ENCODE data around the gene ATRNL1.

The ATRNL1 gene

DNA sequence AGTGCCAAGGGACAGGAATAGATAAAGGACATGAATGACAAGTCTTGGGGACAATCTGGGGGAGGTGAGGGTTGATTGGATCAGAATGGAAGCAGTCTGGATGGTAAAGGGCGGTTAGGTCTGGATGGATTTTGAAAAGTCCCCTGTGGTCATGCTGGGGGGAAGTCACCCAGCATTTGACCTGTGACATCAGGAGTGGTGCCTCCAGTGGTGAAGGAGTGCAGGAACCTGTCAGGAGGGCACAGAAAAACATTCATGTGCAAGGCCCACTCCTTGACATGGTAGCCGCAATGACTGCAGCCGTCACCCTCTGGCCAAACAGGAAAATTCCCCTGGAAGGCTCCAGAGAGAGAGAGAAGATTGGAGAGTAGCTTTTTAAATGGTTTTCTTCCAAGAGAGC lies 875.1 kb downstream of the ATRNL1 start:
- in situ Hi-C loops (cut with MboI; ENCODE audit: low sequenced_read_pairs) = no loop called here

- in situ Hi-C loops (cut with MboI; ENCODE audit: low sequenced_read_pairs) = no loop called here
These were observed 876.4 kb downstream of the ATRNL1 start for GRCh38 chr10:115969591-115969990.

GRCh38 chr10:115971921-115972320 lies 878.8 kb downstream of the ATRNL1 start:
- in situ Hi-C loops (cut with MboI; ENCODE audit: low sequenced_read_pairs) = no loop called here

- in situ Hi-C loops (cut with MboI; ENCODE audit: low sequenced_read_pairs) = no loop called here
These were observed 879.3 kb downstream of the ATRNL1 start for GRCh38 chr10:115972426-115972825.

DNA sequence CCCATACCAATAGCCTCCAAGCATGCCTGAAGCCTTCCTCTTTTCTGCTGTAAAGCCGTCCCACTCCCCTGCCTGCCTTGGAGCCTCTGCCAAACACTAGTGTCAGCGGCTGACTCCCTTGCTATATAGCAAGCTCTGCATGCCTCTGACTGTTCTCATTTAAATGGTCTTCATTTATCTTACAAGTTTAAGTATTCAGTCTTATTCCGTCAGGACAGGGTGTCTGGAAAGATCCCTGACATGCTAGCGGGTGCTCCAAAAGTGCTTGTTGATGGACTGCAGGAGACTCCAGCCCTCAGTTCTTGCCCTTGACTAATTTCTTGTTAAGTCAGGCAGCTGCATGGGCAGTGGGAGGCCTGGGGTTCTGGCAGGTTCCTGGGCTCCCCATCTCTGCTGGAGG lies 881.2 kb downstream of the ATRNL1 start:
- in situ Hi-C loops (cut with MboI; ENCODE audit: low sequenced_read_pairs) = no loop called here

DNA sequence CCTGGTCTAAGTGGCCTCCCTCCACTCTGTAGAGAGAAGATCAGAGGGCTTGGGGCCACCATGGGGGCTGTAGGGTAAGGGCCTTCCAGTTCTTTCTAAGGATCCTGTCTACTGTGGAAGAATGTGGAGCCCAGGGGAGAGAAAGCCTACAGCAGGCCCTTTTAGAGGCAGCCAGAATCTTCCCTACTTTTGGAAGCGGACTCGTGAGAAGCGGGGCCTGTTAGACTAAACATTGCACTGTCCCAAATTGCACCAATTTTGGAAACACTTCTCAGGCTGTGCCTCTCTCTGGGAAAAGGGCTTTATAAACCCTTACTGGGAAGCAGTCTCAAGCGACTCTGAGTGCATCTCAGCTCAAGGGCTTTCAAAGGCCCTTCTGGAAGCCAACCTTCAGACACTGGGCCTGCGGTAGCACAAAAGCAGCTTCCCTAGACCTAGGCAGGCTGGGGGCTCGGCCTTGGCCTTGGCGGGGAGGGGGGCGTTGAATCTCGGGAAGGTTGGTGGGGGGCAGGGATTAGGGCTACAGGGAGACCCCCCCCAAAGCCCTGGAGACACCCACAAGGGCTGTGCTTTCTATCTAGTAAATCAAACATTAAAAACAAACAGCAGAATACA lies 881.8 kb downstream of the ATRNL1 start:
- in situ Hi-C loops (cut with MboI; ENCODE audit: low sequenced_read_pairs) = no loop called here

DNA sequence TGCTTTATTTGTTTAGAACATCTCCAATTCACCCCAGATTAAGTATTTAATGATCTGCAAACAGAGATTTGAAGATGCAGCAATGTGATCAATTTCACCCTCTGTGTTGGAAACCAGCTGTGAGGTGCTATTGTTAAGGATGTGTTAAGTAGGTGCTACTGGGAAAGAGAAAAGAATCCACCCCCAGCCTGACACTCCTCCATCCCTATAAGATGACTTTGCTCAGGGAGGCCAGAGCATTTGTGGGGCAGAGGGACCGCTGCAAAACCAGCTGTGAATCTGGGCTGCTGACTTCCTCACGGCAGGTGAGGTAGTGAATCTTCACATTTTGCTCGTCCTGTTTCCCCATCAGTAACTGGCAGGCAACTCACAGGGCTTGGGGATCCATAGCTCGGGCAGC lies 882.3 kb downstream of the ATRNL1 start:
- in situ Hi-C loops (cut with MboI; ENCODE audit: low sequenced_read_pairs) = no loop called here

DNA sequence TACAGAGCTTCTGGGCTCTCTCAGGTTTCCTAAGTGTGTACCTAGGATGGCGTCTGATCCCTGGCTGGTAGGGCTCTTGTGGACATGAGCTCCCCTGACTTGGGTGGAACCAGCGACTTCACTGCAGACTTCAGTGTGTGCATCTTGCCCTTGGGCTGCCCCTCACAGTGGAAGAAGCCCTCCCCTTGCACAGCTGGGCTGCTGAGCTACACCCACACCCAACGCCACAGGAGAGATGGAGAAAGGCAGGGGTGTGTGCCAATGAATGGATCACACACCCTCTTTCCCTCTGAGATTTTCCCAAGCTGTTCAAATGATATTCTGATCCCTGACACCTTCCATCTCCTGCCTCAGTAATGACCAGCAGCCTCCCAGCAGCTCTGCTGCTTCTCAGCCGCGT lies 883.2 kb downstream of the ATRNL1 start:
- in situ Hi-C loops (cut with MboI; ENCODE audit: low sequenced_read_pairs) = no loop called here

GRCh38 chr10:115977855-115978254 lies 884.7 kb downstream of the ATRNL1 start:
- in situ Hi-C loops (cut with MboI; ENCODE audit: low sequenced_read_pairs) = no loop called here

GRCh38 chr10:115979576-115979975 lies 886.4 kb downstream of the ATRNL1 start:
- in situ Hi-C loops (cut with MboI; ENCODE audit: low sequenced_read_pairs) = no loop called here

- in situ Hi-C loops (cut with MboI; ENCODE audit: low sequenced_read_pairs) = no loop called here
These were observed 887.3 kb downstream of the ATRNL1 start for GRCh38 chr10:115980470-115980869.

DNA sequence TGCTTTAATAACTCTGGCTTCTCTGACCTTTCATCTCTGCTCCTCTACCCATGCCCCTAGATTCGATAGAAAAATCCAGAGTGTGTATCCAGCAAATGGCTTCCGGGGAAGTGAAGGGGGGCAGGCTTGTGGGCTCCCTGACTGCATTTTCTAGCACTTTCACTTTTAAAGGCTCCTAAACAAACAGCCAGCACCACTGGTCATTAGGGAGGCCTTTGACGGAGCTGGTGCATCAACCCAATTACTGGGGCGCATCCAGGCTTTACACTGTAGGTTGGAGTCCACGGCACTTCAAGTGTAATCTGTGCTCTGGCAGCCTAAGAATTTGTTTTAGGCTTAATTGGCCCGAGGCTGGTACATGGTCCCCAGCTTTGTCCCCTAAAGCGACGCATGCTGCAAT lies 887.9 kb downstream of the ATRNL1 start:
- in situ Hi-C loops (cut with MboI; ENCODE audit: low sequenced_read_pairs) = no loop called here

DNA sequence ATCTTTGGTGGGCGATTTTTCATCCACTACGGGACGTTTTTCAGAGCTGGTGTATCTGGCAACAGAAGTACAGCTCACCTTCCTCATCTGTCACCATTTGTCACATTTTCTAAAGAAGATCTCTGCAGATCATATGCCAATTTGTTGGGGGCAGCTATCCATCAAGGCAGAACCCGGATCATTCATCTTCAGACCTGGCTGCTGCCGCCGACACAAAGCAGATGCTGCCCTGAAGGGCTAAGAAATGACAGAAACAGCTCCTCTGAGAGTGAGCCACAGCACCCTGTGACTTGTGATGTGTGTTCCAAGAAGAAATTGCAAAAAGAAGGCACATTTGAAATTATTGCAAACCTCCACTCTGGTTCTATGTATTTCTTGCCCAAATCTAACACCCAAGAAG lies 888.9 kb downstream of the ATRNL1 start:
- in situ Hi-C loops (cut with MboI; ENCODE audit: low sequenced_read_pairs) = no loop called here

DNA sequence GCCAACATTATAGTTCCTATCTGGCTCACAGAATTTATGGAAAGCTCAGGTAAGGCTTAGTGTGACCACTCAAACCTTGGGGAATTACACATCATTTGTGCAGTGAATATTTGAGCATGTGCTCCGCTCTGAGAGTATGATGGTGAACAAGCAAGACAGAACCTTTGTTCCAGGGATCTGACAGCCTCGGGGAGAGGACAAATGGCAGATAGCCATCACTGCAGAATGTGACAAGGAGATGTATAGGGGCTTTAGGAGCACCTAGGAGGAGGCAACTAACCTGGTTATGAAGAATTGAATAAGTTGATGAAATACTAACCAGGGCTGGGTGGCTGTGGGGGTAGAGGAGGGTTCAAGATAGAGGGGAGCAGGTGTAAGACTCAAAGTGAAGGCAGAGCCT lies 889.4 kb downstream of the ATRNL1 start:
- in situ Hi-C loops (cut with MboI; ENCODE audit: low sequenced_read_pairs) = no loop called here

DNA sequence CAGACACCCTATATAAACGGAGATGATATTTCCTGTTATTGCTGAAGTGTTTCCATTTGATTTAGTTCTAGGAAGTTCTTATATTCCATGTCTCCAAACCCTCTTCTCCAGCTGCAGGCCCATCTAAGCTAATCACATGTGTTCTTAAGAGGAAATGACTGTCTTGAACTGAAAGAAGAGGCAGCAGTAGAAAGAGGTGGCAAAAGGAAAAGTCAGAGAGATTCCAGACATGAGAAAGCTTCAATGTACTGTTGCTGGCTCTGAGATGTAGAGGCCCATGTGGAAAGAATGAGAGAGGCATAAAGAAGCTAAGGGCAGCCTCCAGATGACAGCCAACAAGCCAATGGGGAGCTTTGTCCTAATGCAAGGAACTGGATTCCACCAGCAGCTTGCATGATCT lies 892.6 kb downstream of the ATRNL1 start:
- in situ Hi-C loops (cut with MboI; ENCODE audit: low sequenced_read_pairs) = no loop called here

DNA sequence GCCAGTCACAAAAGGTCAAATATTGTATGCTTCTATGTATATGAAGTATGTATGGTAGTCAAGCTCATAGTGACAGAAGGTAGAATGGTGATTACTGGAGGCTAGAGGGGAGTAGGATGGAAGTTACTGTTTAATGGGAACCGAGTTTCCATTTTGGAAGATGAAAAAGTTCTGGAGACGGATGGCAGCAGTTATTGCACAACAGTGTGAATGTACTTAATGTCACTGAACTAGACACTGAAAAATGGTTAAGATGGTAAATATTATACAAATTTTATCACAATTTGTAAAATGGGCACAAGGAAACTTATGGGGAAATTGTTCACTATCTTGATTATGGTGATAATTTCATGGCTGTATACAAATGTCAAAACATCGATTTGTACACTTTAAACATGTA lies 895.2 kb downstream of the ATRNL1 start:
- in situ Hi-C loops (cut with MboI; ENCODE audit: low sequenced_read_pairs) = no loop called here

DNA sequence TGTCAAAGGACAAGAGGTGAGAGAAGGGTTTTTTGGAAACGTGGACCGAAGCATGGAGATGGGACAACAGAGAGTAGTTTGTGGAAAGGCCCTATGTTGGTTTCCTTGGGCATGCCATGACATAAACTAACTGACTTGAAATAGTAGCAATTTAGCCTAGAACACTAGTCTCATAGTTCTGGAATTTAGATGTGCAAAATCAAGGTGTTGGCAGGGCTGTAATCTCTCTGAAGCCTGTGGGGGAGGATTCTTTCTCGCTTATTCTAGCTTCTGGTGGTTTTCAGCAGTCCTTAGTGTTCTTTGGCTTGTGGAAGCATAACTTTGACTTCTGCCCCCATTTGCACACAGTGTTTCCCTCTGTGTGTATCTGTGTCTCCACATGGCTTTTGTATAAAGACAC lies 896.5 kb downstream of the ATRNL1 start:
- in situ Hi-C loops (cut with MboI; ENCODE audit: low sequenced_read_pairs) = no loop called here

DNA sequence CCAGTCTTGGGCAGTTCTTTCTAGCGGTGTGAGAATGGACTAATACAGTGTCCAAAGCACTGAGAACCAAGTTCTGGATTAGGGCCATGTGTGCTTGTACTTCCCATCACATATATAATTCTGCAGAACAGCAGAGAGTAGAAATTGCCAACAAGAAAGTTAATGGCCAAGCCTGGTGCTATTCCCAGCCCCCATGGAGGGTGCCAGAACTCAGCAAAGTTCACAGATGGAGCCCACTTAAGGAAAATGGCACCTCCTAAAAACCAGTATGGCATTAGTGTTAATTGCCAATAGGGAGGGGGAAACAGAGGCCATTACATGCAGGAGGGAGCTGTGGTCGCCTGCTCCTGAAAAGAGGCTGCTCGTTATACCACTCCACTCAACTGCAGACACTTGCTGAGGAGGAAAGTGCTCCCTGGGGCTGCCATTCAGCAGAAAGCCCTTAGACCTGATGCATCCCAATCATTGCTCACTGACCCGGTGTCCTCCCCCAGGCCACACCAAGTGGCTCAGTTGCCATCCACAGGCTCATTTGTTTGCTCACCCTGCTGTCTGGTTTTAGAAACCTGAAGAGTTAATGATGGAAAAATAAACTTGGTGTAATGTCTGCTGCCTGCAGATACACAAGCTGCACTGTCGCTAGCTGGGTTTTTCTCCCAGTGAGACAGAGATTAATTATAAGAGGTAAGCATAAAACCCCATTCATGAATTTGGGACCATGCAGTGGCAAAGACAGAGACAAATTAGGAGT lies 899.2 kb downstream of the ATRNL1 start:
- in situ Hi-C loops (cut with MboI; ENCODE audit: low sequenced_read_pairs) = no loop called here

GRCh38 chr10:115996031-115996430 lies 902.9 kb downstream of the ATRNL1 start:
- in situ Hi-C loops (cut with MboI; ENCODE audit: low sequenced_read_pairs) = no loop called here

DNA sequence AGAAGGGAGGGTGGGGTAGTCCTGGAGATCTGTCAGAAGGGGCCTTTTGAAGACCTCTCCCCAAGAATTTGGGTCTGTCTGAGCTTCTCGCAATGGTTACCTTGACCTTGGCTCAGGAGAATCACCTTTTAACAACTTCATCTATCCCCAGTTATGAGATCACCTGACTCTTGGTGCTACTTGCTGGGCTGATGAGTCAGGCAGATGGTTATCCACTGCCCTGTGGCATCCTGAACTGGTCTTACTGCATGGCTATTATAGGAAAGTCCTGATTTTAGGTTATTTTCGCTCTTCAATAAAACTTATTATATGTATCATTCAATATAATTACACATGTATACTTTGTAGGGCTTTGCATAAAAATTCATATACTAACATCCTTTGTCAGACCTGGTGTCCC lies 905.1 kb downstream of the ATRNL1 start:
- in situ Hi-C loops (cut with MboI; ENCODE audit: low sequenced_read_pairs) = no loop called here
